H1 (cell line): ENCODE measurements around the gene TMEM204. TPM values are rescaled to one million over a fixed set of nuclear protein-coding genes. Genes with fewer than 3 reads are reported as not detected.

Experiments
- CTCF ChIA-PET: fragments of 300-600 bp; sonication (Branson Sonifier 250); formaldehyde crosslinking; loops from one replicate; lab custom pipeline; 2021; ENCODE audit not compliant: partially characterized antibody; lab: Charles Lee
- POLR2A ChIA-PET: fragments of 300-600 bp; sonication (Branson Sonifier 250); formaldehyde crosslinking; loops from one replicate; lab custom pipeline; 2021; ENCODE audit warnings: inconsistent platforms; ENCODE audit not compliant: partially characterized antibody; lab: Charles Lee
- DNase-seq, 2 experiments: peaks; one replicate each; pipeline versions ENCODE4 v3.0.0 to v3.0.0-alpha.2; 2010 to 2022; ENCODE audit warnings: low spot score in 2 of 2, low read depth in 1 of 2, mixed read lengths in 1 of 2
- FAIRE-seq: peaks from 2 replicates; lab custom pipeline; 2011; peaks lifted over from hg19 to GRCh38; lab: Jason Lieb, UNC
- H2AFZ ChIP-seq: 2 replicates; pipeline ENCODE4 v1.8.1; 2012; ENCODE audit warnings: low read length, inconsistent platforms
- H2AK5ac ChIP-seq: 2 replicates; pipeline ENCODE4 v1.6.1; 2013; ENCODE audit warnings: low read depth, low read length
- H2BK120ac ChIP-seq: replicated peaks from 2 replicates; pipeline ENCODE3; 2013; ENCODE audit warnings: low read depth, low read length, inconsistent platforms
- H2BK12ac ChIP-seq: 2 replicates; pipeline ENCODE4 v1.6.1; 2013; ENCODE audit warnings: low read depth, low read length
- H2BK15ac ChIP-seq: 2 replicates; pipeline ENCODE4 v1.6.1; 2013; ENCODE audit warnings: low read length
- H2BK20ac ChIP-seq: 2 replicates; pipeline ENCODE4 v1.6.1; 2013; ENCODE audit warnings: low read length
- H2BK5ac ChIP-seq: 2 replicates; pipeline ENCODE4 v1.6.1; 2013; ENCODE audit warnings: low read depth, low read length
- H3K14ac ChIP-seq: 2 replicates; pipeline ENCODE4 v1.6.1; 2013; ENCODE audit warnings: inconsistent platforms; ENCODE audit not compliant: insufficient read length
- H3K18ac ChIP-seq: 2 replicates; pipeline ENCODE4 v1.6.1; 2013; ENCODE audit warnings: low read length; ENCODE audit errors: extremely low read depth
- H3K23ac ChIP-seq: 2 replicates; pipeline ENCODE4 v1.6.1; 2013; ENCODE audit warnings: inconsistent platforms; ENCODE audit not compliant: insufficient read length
- H3K23me2 ChIP-seq: 2 replicates; pipeline ENCODE4 v1.6.1; 2013; ENCODE audit warnings: low read depth, low read length
- H3K27ac ChIP-seq: 2 replicates; pipeline ENCODE4 v1.6.1; 2011; ENCODE audit warnings: low read depth, low read length, inconsistent platforms
- H3K27me3 ChIP-seq, 4 experiments: replicated peaks in 1 of 4; 1 replicate in 1 of 4; 2 replicates in 3 of 4; pipeline versions ENCODE4 v1.6.1 to v1.8.1; 2011 to 2013; ENCODE audit warnings: low read length in 3 of 4, mild to moderate bottlenecking in 3 of 4, inconsistent platforms in 2 of 4, mixed read lengths in 2 of 4, moderate library complexity in 1 of 4; ENCODE audit not compliant: control insufficient read depth in 3 of 4, insufficient read depth in 3 of 4; ENCODE audit errors: extremely low read depth in 1 of 4
- H3K36me3 ChIP-seq, 4 experiments: 2 replicates each; pipeline versions ENCODE4 v1.6.1 to v1.8.1; 2011 to 2013; ENCODE audit warnings: mild to moderate bottlenecking in 4 of 4, low read length in 3 of 4, moderate library complexity in 2 of 4, control low read depth in 1 of 4, inconsistent platforms in 1 of 4; ENCODE audit not compliant: insufficient read depth in 4 of 4, control insufficient read depth in 2 of 4
- H3K4ac ChIP-seq: replicated peaks from 2 replicates; pipeline ENCODE3; 2013; ENCODE audit warnings: low read length, low read depth, mixed read lengths, inconsistent platforms; ENCODE audit not compliant: insufficient read length
- H3K4me1 ChIP-seq, 4 experiments: replicated peaks in 1 of 4; 1 replicate in 1 of 4; 2 replicates in 3 of 4; pipeline versions ENCODE4 v1.6.1 to v1.8.1; 2011 to 2013; ENCODE audit warnings: low read length in 3 of 4, inconsistent platforms in 2 of 4, mixed read lengths in 1 of 4; ENCODE audit not compliant: insufficient read depth in 4 of 4, control insufficient read depth in 3 of 4
- H3K4me2 ChIP-seq, 2 experiments: 2 replicates each; pipeline versions ENCODE4 v1.6.1 to v1.8.1; 2011 to 2013; ENCODE audit warnings: low read depth in 2 of 2, low read length in 2 of 2, control low read depth in 1 of 2, inconsistent platforms in 1 of 2, mild to moderate bottlenecking in 1 of 2; ENCODE audit not compliant: insufficient read depth in 1 of 2
- H3K4me3 ChIP-seq, 4 experiments: fragments of 200-600, 300-600 bp in 1 of 4; sonication (generic), shearing (Covaris generic), sonication (Bioruptor Twin) in 1 of 4; 2 replicates each; pipeline versions ENCODE4 v1.5.1 to v1.8.1; 2011 to 2016; ENCODE audit warnings: low read length in 4 of 4, low read depth in 3 of 4, control low read depth in 2 of 4, inconsistent platforms in 2 of 4, mild to moderate bottlenecking in 2 of 4, mixed read lengths in 1 of 4, moderate library complexity in 1 of 4; ENCODE audit not compliant: insufficient read depth in 2 of 4; ENCODE audit errors: extremely low read depth in 1 of 4
- H3K56ac ChIP-seq: replicated peaks from 2 replicates; pipeline ENCODE3; 2013; ENCODE audit warnings: low read depth, mild to moderate bottlenecking, mixed read lengths, low read length, inconsistent platforms; ENCODE audit not compliant: insufficient read length
- H3K79me1 ChIP-seq: 2 replicates; pipeline ENCODE4 v1.6.1; 2013; ENCODE audit warnings: low read depth, low read length, control low read depth
- H3K79me2 ChIP-seq, 2 experiments: 2 replicates each; pipeline versions ENCODE4 v1.6.1 to v1.8.1; 2012 to 2013; ENCODE audit warnings: low read length in 2 of 2, mild to moderate bottlenecking in 2 of 2, inconsistent platforms in 1 of 2; ENCODE audit not compliant: insufficient read depth in 2 of 2, control insufficient read depth in 1 of 2
- H3K9ac ChIP-seq, 4 experiments: replicated peaks in 1 of 4; 1 replicate in 1 of 4; 2 replicates in 3 of 4; pipeline versions ENCODE4 v1.6.1 to v1.8.1; 2011 to 2013; ENCODE audit warnings: low read depth in 3 of 4, low read length in 3 of 4, control low read depth in 2 of 4, mild to moderate bottlenecking in 2 of 4, moderate library complexity in 2 of 4, inconsistent platforms in 1 of 4; ENCODE audit errors: extremely low read depth in 1 of 4
- H3K9me3 ChIP-seq, 2 experiments: 2 replicates each; pipeline versions ENCODE4 v1.6.1 to v1.8.1; 2012 to 2013; ENCODE audit warnings: mild to moderate bottlenecking in 2 of 2, moderate library complexity in 2 of 2, control low read depth in 1 of 2, inconsistent platforms in 1 of 2, low read depth in 1 of 2, low read length in 1 of 2, mixed read lengths in 1 of 2; ENCODE audit not compliant: insufficient read depth in 2 of 2
- H4K20me1 ChIP-seq, 2 experiments: replicated peaks in 1 of 2; 2 replicates each; pipeline versions ENCODE3 to v1.8.1; 2011 to 2013; ENCODE audit warnings: inconsistent platforms in 2 of 2, low read length in 2 of 2, mild to moderate bottlenecking in 1 of 2; ENCODE audit not compliant: insufficient read depth in 2 of 2, control insufficient read depth in 1 of 2
- H4K5ac ChIP-seq: 2 replicates; pipeline ENCODE4 v1.6.1; 2013; ENCODE audit warnings: low read length, low read depth, mixed read lengths, inconsistent platforms; ENCODE audit not compliant: insufficient read length
- H4K8ac ChIP-seq: 2 replicates; pipeline ENCODE4 v1.8.0; 2013; ENCODE audit warnings: mild to moderate bottlenecking, moderate library complexity, low read length, inconsistent platforms; ENCODE audit not compliant: insufficient read depth; ENCODE audit errors: extremely low read depth
- H4K91ac ChIP-seq: replicated peaks from 2 replicates; pipeline ENCODE3; 2013; ENCODE audit warnings: low read length, mixed read lengths, inconsistent platforms; ENCODE audit not compliant: insufficient read length
- CBX5 ChIP-seq: fragments of 300-800, 300-1000 bp; sonication (generic); IDR thresholded peaks from 2 replicates; pipeline ENCODE4 v1.7.1; 2016; ENCODE audit warnings: antibody characterized with exemption, low read length, low read depth
- EP300 ChIP-seq, 2 experiments: IDR thresholded peaks; 1 replicate in 1 of 2; 2 replicates in 1 of 2; pipeline ENCODE4 v1.6.1; 2011 to 2012; ENCODE audit warnings: low read depth in 2 of 2, low read length in 2 of 2, mild to moderate bottlenecking in 2 of 2, borderline replicate concordance in 1 of 2, inconsistent platforms in 1 of 2, moderate library complexity in 1 of 2
- EZH2 ChIP-seq: fragments of 200-600 bp; sonication (generic); IDR thresholded peaks from 2 replicates; pipeline ENCODE4 v1.7.1; 2012; ENCODE audit warnings: low read depth, mild to moderate bottlenecking, moderate library complexity, low read length, inconsistent platforms; ENCODE audit not compliant: severe bottlenecking
- GABPA ChIP-seq: IDR thresholded peaks from 2 replicates; pipeline ENCODE4 v1.6.1; 2011; ENCODE audit warnings: mild to moderate bottlenecking, low read length, moderate library complexity, borderline replicate concordance; ENCODE audit not compliant: insufficient read depth
- POU5F1 ChIP-seq: IDR thresholded peaks from 2 replicates; pipeline ENCODE4 v1.6.1; 2011; ENCODE audit warnings: low read depth, mild to moderate bottlenecking, low read length, moderate library complexity
- RBBP5 ChIP-seq: IDR thresholded peaks from 2 replicates; pipeline ENCODE4 v1.7.1; 2012; ENCODE audit warnings: low read depth, mild to moderate bottlenecking, inconsistent platforms, low read length, moderate library complexity, borderline replicate concordance
- SP4 ChIP-seq: IDR thresholded peaks from 2 replicates; pipeline ENCODE4 v1.6.1; 2012; ENCODE audit warnings: low read length, inconsistent platforms
- SRF ChIP-seq: IDR thresholded peaks from 2 replicates; pipeline ENCODE4 v1.6.1; 2011; ENCODE audit warnings: mild to moderate bottlenecking, low read depth, low read length, moderate library complexity
- TAF1 ChIP-seq: IDR thresholded peaks from 2 replicates; pipeline ENCODE4 v1.6.1; 2011; ENCODE audit warnings: mild to moderate bottlenecking, low read depth, low read length
- TCF12 ChIP-seq: IDR thresholded peaks from 2 replicates; pipeline ENCODE4 v1.6.1; 2011; ENCODE audit warnings: low read depth, mild to moderate bottlenecking, low read length
- ZNF274 ChIP-seq: IDR thresholded peaks from 2 replicates; pipeline ENCODE4 v1.7.0; 2012; ENCODE audit warnings: low read length, borderline replicate concordance; ENCODE audit errors: extremely low read depth
- WGBS, 2 experiments: shearing (Covaris generic) in 1 of 2; methylation state at CpG; one replicate each; pipeline versions ENCODE4 v1.1.6 to v1.1.7; 2013 to 2015; ENCODE audit warnings: low lambda C conversion rate in 2 of 2, mixed read lengths in 2 of 2, inconsistent platforms in 1 of 2, low coverage in 1 of 2, missing lambda C conversion rate in 1 of 2; ENCODE audit not compliant: insufficient replicate concordance in 2 of 2, insufficient coverage in 1 of 2, insufficient read length in 1 of 2; ENCODE audit errors: extremely low coverage in 1 of 2, missing lambda C conversion rate in 1 of 2; 5-methylcytosine and 5-hydroxymethylcytosine counted together
- polyA plus RNA-seq, 7 experiments: library from polyadenylated mRNA; depleted of rRNA in 3 of 7; stranded (reverse) in 5 of 7; unstranded in 2 of 7; fragments of >200 nt in 5 of 7; fragments of 200-250 nt in 2 of 7; gene quantifications; 1 replicate in 5 of 7; 2 replicates in 1 of 7; 4 replicates in 1 of 7; pipeline versions ENCODE4 v1.2.1 to v1.2.3, GENCODE V29; 2011 to 2013; ENCODE audit warnings: missing spikeins in 2 of 7, mixed read lengths in 2 of 7
- total RNA-seq: library from RNA; stranded (reverse); fragmentation: NEBNext Ultra II Directional; extraction: Animal tissue kit (Norgen Biotek cat#: 25700); gene quantifications from 2 replicates; pipeline ENCODE4 v1.2.1, GENCODE V29; 2021
- TF ChIP-seq, protein P1 (sequence below): IDR thresholded peaks from 2 replicates; pipeline ENCODE4 v1.6.1; 2012; ENCODE audit warnings: inconsistent platforms

TMEM204 gene
- total and polyA plus RNA-seq, 2 of the 8 experiments (the other 6 are each of a cell fraction or from before 2014, with no cell fraction given), result not detected

DNA sequence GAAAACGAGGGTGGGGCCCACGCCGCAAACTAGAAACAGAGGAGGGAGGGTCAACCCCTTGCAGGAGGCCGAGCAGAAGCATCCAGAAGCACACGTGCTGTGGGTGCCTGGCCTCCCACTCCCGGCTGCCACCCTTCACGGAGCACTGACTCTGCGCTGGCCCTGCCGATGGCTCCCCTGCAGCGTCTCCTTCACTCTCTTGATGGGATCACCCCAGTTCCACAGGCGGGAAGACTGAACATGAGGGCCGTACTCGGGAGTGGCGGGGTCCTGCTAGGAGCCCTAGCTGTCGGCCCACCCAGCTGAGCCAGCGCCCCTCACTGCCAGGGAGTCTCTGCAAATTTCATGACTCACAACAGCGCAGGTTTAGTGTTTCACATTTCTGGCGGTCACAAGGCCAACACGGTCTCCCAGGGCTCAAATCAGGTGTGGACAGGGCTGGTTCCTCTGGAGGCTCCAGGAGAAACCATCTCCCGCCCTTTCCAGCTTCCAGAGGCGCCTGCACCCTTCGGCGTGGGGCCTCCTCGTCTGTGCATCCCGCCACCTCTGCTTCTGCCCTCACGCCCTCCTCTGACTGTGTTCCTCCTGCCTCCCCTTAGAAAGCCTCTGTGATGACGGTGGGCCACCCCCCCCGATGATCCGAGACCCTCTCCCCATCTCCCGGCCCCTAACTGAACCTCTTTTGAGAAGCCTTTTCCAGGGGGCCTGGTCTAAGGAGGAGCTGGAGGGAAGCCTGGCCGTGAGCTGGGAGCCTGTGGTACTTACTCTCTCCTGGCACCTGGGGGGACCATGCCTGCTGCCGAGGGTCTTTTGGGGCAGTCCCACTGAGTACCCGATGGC, 46.7 kb upstream of the TMEM204 start:
- no peak overlapping the region for H2AFZ ChIP-seq
- no peak overlapping the region for H3K4me3 ChIP-seq
- no peak overlapping the region for H3K56ac ChIP-seq
- H3K18ac ChIP-seq, result no peak overlapping the region
- no peak overlapping the region for H4K5ac ChIP-seq
- H4K20me1 ChIP-seq, result no peaks in the 10 kb centered on the region
- no peak overlapping the region for H3K23ac ChIP-seq
- no peak overlapping the region for H2AK5ac ChIP-seq
- DNase-seq, result peak in 1 of 2 experiments; percentile 42
- H3K36me3 ChIP-seq, result no peaks in the 10 kb centered on the region
- no peak overlapping the region for H2BK12ac ChIP-seq
- no peaks in the 10 kb centered on the region; a peak in 1 of 4 replicates for H3K9me3 ChIP-seq
- no peak overlapping the region for H2BK5ac ChIP-seq
- no peak overlapping the region for H3K4me2 ChIP-seq
- H3K27me3 ChIP-seq, result peaks cover 0 to 8% (median 0%) of the 10 kb centered on the region in 4 experiments; a peak in 1 of 7 replicates
- no peak overlapping the region for H4K8ac ChIP-seq
- H2BK15ac ChIP-seq, result no peak overlapping the region
- H3K27ac ChIP-seq, result no peak overlapping the region
- no peak overlapping the region for H3K9ac ChIP-seq
- no peaks in the 10 kb centered on the region for H3K23me2 ChIP-seq
- no peak overlapping the region for H4K91ac ChIP-seq
- no peaks in the 10 kb centered on the region for H3K4me1 ChIP-seq
- no peak overlapping the region for H2BK120ac ChIP-seq
- H3K79me1 ChIP-seq, result no peaks in the 10 kb centered on the region
- no peak overlapping the region for H3K14ac ChIP-seq
- no peak overlapping the region for H3K4ac ChIP-seq
- no peak for FAIRE-seq
- 93% methylated on average over 30 of the region's 33 CpGs; no CpG with 5 or more reads in 1 of the 2 experiments for WGBS, 2 experiments
- no peak overlapping the region for H2BK20ac ChIP-seq
- ChIA-PET CTCF (interaction anchor here (0.5 to 1.2 kb wide), 5 partner anchors 9 to 105 kb away, joined by 3 to 5 read pairs (median 3); no protein-coding TSS in a partner anchor), POLR2A (interaction anchor here (0.6 to 2.0 kb wide), 5 partner anchors 9 to 296 kb away, joined by 3 to 8 read pairs (median 3); partner anchors contain the start of genes NUBP2, SPSB3 and UQCC4)
- no peaks in the 10 kb centered on the region for H3K79me2 ChIP-seq
- TF ChIP-seq SP4 (no peak), GABPA (no peak), ZNF274 (no peak), TCF12 (no peak), SRF (no peak), EP300 (IDR thresholded peaks at IDR 0.05; ENCODE audit: borderline replicate concordance in 1 of 2, low read depth in 2 of 2, low read length in 2 of 2) (no peak), RBBP5 (no peak), TAF1 (no peak), CBX5 (no peak), POU5F1 (no peak), EZH2 (no peak)
- TF ChIP-seq, protein P1, sequence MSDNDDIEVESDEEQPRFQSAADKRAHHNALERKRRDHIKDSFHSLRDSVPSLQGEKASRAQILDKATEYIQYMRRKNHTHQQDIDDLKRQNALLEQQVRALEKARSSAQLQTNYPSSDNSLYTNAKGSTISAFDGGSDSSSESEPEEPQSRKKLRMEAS, result no peak
